IMR-90 (cell line): ENCODE measurements around the gene ITGB2.

Experiments
- CEBPB ChIP-seq: IDR thresholded peaks from 2 replicates; pipeline ENCODE4 v1.6.1; 2012; ENCODE audit warnings: low read depth, low read length, improper control_type of control experiment
- CHD1 ChIP-seq: IDR thresholded peaks from 2 replicates; pipeline ENCODE4 v1.6.1; 2012; ENCODE audit warnings: low read depth, low read length, improper control_type of control experiment
- FOS ChIP-seq: fragments of 150-350 bp; IDR thresholded peaks from 2 replicates; pipeline ENCODE4 v1.6.1; 2016; ENCODE audit warnings: low read depth, low read length
- MAZ ChIP-seq: IDR thresholded peaks from 2 replicates; pipeline ENCODE4 v1.6.1; 2012; ENCODE audit warnings: low read depth, mild to moderate bottlenecking, low read length, improper control_type of control experiment, moderate library complexity, borderline replicate concordance
- MXI1 ChIP-seq: IDR thresholded peaks from 2 replicates; pipeline ENCODE4 v1.6.1; 2012; ENCODE audit warnings: low read depth, mild to moderate bottlenecking, low read length, moderate library complexity, borderline replicate concordance
- NFE2L2 ChIP-seq: fragments of 150-350 bp; IDR thresholded peaks from 2 replicates; pipeline ENCODE4 v1.6.1; 2016; ENCODE audit warnings: low read depth, mild to moderate bottlenecking, low read length
- POLR2A ChIP-seq: IDR thresholded peaks from 2 replicates; pipeline ENCODE4 v1.6.1; 2012; ENCODE audit warnings: mild to moderate bottlenecking, low read depth, low read length
- RAD21 ChIP-seq: IDR thresholded peaks from 2 replicates; pipeline ENCODE4 v1.6.1; 2012; ENCODE audit warnings: low read length, improper control_type of control experiment
- RCOR1 ChIP-seq: IDR thresholded peaks from 2 replicates; pipeline ENCODE4 v1.6.1; 2012; ENCODE audit warnings: mild to moderate bottlenecking, low read length, improper control_type of control experiment; ENCODE audit not compliant: insufficient replicate concordance
- RFX5 ChIP-seq: IDR thresholded peaks from 2 replicates; pipeline ENCODE4 v1.8.0; 2012; ENCODE audit warnings: low read depth, mild to moderate bottlenecking, low read length, moderate library complexity
- SMC3 ChIP-seq: fragments of 150-350 bp; IDR thresholded peaks from 2 replicates; pipeline ENCODE4 v1.6.1; 2016; ENCODE audit warnings: low read depth, mild to moderate bottlenecking, antibody characterized with exemption, low read length, moderate library complexity
- TF ChIP-seq, protein P1 (sequence below): conservative IDR thresholded peaks from 2 replicates; pipeline ENCODE4 v1.5.1; 2012; ENCODE audit warnings: mild to moderate bottlenecking, low read depth, low read length, improper control_type of control experiment
- TF ChIP-seq, protein P2 (sequence below): fragments of 150-350 bp; IDR thresholded peaks from 2 replicates; pipeline ENCODE4 v1.6.1; 2017; ENCODE audit warnings: mild to moderate bottlenecking, antibody characterized with exemption, low read length, low read depth
- TF ChIP-seq, protein P3 (sequence below): fragments of 150-350 bp; IDR thresholded peaks from 2 replicates; pipeline ENCODE4 v1.6.1; 2016; ENCODE audit warnings: low read depth, mild to moderate bottlenecking, low read length, moderate library complexity, borderline replicate concordance

DNA sequence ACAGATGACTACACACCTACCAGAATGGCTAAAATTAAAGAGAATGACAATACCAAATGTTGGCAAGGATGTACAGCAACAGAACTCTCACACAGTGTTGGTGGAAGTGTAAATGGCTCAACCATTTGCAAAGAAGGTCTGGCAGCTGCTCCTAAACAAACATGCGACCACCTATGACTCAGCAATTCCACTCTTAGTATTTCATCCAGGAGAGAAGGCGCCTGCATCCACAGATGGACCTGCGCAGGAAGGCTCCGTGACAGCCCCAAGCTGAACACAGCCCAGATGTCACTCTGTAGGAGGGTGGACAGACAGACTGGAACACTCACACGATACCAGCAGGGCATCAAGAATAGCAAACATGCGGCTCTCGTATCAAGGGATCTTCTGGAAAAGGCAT, 53.9 kb downstream of the ITGB2 start:
- no peak for TF ChIP-seq FOS
- TF ChIP-seq RAD21, result no peak
- TF ChIP-seq, protein P1, sequence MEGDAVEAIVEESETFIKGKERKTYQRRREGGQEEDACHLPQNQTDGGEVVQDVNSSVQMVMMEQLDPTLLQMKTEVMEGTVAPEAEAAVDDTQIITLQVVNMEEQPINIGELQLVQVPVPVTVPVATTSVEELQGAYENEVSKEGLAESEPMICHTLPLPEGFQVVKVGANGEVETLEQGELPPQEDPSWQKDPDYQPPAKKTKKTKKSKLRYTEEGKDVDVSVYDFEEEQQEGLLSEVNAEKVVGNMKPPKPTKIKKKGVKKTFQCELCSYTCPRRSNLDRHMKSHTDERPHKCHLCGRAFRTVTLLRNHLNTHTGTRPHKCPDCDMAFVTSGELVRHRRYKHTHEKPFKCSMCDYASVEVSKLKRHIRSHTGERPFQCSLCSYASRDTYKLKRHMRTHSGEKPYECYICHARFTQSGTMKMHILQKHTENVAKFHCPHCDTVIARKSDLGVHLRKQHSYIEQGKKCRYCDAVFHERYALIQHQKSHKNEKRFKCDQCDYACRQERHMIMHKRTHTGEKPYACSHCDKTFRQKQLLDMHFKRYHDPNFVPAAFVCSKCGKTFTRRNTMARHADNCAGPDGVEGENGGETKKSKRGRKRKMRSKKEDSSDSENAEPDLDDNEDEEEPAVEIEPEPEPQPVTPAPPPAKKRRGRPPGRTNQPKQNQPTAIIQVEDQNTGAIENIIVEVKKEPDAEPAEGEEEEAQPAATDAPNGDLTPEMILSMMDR, result no peak
- no peak for TF ChIP-seq POLR2A
- no peak for TF ChIP-seq CHD1
- TF ChIP-seq, protein P2, sequence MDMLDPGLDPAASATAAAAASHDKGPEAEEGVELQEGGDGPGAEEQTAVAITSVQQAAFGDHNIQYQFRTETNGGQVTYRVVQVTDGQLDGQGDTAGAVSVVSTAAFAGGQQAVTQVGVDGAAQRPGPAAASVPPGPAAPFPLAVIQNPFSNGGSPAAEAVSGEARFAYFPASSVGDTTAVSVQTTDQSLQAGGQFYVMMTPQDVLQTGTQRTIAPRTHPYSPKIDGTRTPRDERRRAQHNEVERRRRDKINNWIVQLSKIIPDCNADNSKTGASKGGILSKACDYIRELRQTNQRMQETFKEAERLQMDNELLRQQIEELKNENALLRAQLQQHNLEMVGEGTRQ, result no peak
- peak; percentile 98 for TF ChIP-seq NFE2L2
- TF ChIP-seq CEBPB, result no peak
- no peak for TF ChIP-seq SMC3
- TF ChIP-seq RCOR1, result no peak
- no peak for TF ChIP-seq MXI1
- no peak for TF ChIP-seq MAZ
- no peak for TF ChIP-seq RFX5
- TF ChIP-seq, protein P3, sequence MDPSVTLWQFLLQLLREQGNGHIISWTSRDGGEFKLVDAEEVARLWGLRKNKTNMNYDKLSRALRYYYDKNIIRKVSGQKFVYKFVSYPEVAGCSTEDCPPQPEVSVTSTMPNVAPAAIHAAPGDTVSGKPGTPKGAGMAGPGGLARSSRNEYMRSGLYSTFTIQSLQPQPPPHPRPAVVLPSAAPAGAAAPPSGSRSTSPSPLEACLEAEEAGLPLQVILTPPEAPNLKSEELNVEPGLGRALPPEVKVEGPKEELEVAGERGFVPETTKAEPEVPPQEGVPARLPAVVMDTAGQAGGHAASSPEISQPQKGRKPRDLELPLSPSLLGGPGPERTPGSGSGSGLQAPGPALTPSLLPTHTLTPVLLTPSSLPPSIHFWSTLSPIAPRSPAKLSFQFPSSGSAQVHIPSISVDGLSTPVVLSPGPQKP, result no peak
